Measurements from ENCODE around the gene ANAPC5.

GRCh38 chr12:121296618-121297434 lies 55.4 kb downstream of the ANAPC5 start, which contains the start of gene CAMKK2:
- TF ChIP-seq CTCF (conservative IDR thresholded peaks at IDR 0.05; ENCODE audit: low read depth, low read length): peak; percentile 43
- no peak for TF ChIP-seq EZH2 (IDR thresholded peaks at IDR 0.05; ENCODE audit: low read length, unreplicated experiment)
